NCI-H2196 (cell line): ENCODE results near the gene MB21D2.
"Not testable (repeated sequence)": the region's sequence is repeated elsewhere in the genome, so short reads cannot be mapped to it uniquely, and the experiment has no call there.

Experiments used
- DNase-seq: peaks from one replicate; lab custom pipeline; 2025; ENCODE audit not compliant: unreplicated experiment; lab: John Stamatoyannopoulos, UW

The MB21D2 gene

GRCh38 chr3:192862408-192863090, 55.1 kb downstream of the MB21D2 start:
- no peak for DNase-seq

- DNase-seq: no peak
These were observed 55.7 kb downstream of the MB21D2 start for GRCh38 chr3:192861972-192862371.

- DNase-seq: no peak
These were observed 57.2 kb downstream of the MB21D2 start for GRCh38 chr3:192860454-192860853.

GRCh38 chr3:192858849-192859585, 58.6 kb downstream of the MB21D2 start:
- DNase-seq: no peak

- no peak for DNase-seq
These were observed 60.4 kb downstream of the MB21D2 start for GRCh38 chr3:192857260-192857661.

GRCh38 chr3:192855434-192855833, 62.2 kb downstream of the MB21D2 start:
- no peak for DNase-seq

GRCh38 chr3:192851821-192852372, 65.8 kb downstream of the MB21D2 start:
- peak; percentile 90 for DNase-seq

GRCh38 chr3:192850451-192850981, 67.1 kb downstream of the MB21D2 start:
- no peak for DNase-seq

GRCh38 chr3:192849821-192850220, 67.8 kb downstream of the MB21D2 start:
- DNase-seq: not testable (repeated sequence)

GRCh38 chr3:192848371-192849233, 69.1 kb downstream of the MB21D2 start:
- no peak for DNase-seq

GRCh38 chr3:192847941-192848340, 69.7 kb downstream of the MB21D2 start:
- DNase-seq: no peak

- DNase-seq: no peak
These were observed 72.2 kb downstream of the MB21D2 start for GRCh38 chr3:192845526-192845855.

- no peak for DNase-seq
These were observed 72.7 kb downstream of the MB21D2 start for GRCh38 chr3:192844836-192845525.

- no peak for DNase-seq
These were observed 73.2 kb downstream of the MB21D2 start for GRCh38 chr3:192844486-192844765.

- no peak for DNase-seq
These were observed 73.8 kb downstream of the MB21D2 start for GRCh38 chr3:192843723-192844485.

GRCh38 chr3:192843119-192843518, 74.5 kb downstream of the MB21D2 start:
- DNase-seq: no peak

GRCh38 chr3:192842711-192843110, 74.9 kb downstream of the MB21D2 start:
- no peak for DNase-seq

- no peak for DNase-seq
These were observed 75.5 kb downstream of the MB21D2 start for GRCh38 chr3:192842138-192842537.

- no peak for DNase-seq
These were observed 76.2 kb downstream of the MB21D2 start for GRCh38 chr3:192841428-192841827.
